Ureter (tissue), 1 donor: ENCODE measurements around the gene DGKE. TPM values are rescaled to one million over a fixed set of nuclear protein-coding genes. Genes with fewer than 3 reads are reported as not detected.
A peak's percentile ranks its signal among the peaks of the same experiment; 100 is the strongest.

ENCODE experiments used
- DNase-seq: peaks from one replicate; pipeline ENCODE4 v3.0.0-alpha.2; 2020; ENCODE audit warnings: low spot score
- total RNA-seq: library from RNA; stranded (reverse); gene quantifications from one replicate; pipeline ENCODE4 v1.2.4, GENCODE V29; 2023
- donor health status: DM: yes; HTN: yes; CAD: no.

Gene DGKE
- total RNA-seq, 1 donor from 2014 or later, result 15.4 TPM

DNA sequence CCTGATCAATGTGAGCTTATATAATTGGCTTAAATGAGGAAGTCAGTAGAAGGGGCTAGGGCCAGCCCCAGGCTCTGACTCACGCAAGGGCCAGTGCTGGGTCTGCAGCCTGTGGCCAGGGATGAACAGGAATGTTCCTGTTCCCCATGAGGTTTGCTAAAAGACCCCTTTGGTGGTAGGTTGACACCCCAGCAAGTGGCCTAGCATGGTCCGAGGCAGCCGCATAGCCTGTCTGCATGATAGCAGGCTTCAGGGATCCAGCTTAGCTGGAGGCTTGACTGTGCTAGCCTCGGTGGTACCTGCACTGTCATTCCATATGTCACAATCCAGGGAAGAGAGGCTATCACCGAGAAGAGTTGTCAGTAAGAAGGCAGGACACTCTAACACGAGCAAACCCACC, 56.4 kb downstream of the DGKE start:
- DNase-seq, result no peak

DNA sequence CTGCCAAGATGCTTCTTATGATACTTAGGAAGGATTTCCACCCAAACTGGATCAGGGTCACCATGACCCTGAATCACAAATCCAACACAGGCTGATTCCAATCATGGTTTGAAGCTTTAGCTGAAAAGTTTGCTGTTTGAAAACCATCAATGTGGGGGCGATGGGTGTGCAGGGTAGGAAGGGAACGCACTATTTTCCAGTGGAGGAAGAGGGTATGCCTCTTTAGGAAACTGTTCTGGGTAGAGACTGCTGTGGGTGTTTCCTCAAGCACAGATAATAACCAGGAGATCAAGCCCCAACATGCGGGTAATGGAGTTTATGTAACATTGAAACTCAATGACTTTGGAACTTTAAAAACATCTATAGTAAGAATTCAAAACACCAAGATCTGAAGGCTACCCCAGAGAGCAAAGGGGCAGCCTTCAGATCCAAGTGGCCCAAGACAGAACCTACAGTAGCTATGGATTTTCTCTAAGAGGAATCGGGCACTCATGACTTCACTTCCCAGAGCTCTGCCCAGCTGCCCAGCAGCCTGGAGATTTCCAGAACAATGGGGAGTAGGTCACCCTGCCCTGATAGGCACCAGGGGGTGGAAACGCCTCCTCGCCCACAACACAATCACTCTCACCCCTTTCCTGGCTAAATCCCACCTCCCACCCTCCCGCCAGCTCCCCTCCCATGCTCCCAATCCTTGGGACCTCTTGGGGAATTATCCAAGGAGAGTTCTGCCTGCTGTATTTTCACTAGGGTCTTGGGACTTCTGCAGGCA, 57.1 kb downstream of the DGKE start:
- DNase-seq, result no peak

DNA sequence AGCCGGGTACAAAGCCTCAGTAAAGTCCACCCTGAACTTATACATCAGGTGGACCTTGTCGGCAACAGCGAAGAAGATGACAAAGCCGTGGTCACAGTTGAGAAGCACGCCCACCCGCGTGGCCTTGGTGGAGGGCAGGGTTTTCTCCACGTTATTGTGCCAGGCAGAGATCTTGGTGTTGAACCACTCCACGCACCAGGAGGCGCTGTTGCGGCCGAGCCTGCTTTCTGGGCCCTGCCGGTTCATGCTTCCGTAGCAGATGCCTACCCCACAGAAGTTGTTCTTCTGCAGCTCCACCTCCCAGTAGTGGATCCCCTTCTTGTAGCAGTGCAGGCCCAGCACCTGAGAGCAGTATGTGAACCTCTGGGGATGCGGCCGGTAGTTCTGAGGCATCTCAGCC, 57.8 kb downstream of the DGKE start:
- DNase-seq, result no peak

DNA sequence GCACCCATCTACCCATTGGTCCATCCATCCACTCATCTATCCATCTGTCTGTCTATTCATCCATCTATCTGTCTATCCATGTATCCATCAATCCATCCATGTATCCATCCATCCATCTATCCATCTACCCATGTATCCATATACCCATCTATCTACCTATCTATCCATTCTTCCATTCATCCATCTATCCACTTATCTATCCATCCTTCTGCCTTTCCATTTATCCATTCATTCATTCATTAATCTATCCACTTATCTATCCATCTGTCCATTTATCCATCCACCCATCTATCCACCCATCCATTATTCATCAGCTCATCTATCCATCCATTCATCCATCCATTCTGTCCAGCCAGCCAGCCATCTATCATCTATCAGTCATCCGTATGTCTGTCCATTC, 58.4 kb downstream of the DGKE start:
- DNase-seq, result no peak

DNA sequence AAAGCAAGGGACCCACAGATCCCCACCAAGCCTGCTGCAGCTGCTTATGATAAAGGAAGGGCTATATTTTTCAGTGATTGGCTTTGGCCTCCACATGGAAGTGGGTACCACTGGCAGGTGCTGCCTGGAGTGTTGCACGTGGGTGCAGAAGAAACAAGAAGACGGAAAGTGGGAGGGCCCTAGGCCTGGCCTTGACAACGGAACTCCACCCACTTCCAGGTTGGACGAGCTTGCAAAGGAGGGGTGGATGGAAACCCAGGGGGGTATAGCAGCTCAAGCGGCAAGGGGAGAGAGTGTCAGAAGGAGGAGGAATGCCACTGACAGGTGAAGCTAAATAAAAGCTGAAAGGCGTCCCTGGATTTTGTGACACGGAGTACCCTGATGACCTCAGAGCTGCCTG, 59.6 kb downstream of the DGKE start:
- no peak for DNase-seq

DNA sequence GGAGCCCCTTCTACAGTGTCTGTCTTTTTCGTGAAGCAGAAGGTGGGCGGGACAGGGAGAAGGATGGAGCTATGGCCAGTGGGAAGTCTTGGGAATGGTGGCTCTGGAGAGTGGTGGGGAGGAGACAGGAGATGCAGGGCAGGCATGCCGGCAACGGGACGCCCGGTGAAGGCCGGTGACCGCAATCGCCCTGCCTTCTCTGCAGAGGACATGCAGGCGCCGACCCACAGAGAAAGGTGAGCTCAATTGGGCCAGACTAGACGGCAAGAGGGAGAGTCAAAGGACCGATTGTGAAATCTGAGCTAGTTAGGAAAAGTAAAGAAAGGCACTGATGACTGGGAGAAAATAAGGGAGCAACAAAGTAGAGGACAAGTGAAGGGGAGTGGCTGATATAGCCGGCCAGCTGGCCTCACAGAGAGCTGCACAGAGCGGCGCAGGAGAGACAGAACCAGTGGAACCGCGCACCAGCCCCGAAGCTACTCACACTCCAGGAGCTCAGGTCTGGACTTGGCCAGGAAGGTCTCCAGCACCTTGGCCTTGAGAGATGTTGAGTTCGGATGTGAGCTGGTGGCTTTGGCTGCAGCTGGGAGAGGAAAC, 61.0 kb downstream of the DGKE start:
- no peak for DNase-seq

DNA sequence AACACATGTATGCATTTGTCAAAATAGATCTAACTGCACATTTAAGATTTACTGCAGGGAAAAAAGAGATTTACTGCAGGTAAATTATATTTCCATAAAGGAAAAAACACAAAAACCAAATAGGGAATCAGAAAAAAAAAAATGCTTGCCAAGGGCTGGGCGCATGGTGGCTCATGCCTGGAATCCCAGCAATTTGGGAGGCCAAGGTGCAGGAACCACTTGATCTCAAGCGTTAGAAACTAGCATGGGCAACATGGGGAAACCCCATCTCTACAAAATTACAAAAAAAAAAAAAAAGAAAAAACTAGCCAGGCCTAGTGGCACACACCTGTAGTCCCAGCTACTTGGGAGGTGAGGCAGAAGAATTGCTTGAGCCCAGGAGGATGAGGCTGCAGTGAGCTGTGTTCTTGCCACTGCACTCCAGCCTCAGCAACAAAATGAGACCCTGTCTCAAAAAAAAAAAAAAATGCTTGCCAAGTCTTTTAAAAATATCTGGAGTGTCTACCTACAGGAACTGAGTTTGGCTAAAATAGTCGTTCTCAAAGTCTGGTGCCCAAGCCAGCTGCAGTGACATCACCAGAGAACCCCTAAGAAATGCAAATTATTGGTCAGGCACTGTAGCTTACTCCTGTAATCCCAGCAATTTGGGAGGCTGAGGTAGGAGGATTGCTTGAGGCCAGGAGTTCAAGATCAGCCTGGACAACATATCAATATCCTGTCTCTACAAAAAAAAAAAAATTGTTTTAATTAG, 62.4 kb downstream of the DGKE start:
- DNase-seq, result no peak

DNA sequence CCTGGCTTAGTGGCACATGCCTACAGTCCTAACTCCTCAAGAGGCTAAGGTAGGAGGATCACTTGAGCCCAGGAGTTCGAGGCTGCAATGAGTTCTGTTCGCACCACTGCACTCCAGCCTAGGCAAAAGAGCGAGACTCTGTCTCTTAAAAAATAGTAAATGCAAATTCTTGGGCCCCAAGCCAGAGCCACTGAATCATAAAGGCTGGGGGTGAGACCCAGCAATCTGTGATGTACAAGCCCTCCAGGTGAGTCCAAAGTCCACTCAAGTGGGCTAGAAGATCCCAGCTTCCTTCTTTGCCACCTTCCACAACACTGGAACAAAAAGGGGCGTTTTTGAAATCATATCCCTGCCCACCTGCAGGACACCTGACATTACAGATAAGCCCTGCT, 63.0 kb downstream of the DGKE start:
- no peak for DNase-seq

DNA sequence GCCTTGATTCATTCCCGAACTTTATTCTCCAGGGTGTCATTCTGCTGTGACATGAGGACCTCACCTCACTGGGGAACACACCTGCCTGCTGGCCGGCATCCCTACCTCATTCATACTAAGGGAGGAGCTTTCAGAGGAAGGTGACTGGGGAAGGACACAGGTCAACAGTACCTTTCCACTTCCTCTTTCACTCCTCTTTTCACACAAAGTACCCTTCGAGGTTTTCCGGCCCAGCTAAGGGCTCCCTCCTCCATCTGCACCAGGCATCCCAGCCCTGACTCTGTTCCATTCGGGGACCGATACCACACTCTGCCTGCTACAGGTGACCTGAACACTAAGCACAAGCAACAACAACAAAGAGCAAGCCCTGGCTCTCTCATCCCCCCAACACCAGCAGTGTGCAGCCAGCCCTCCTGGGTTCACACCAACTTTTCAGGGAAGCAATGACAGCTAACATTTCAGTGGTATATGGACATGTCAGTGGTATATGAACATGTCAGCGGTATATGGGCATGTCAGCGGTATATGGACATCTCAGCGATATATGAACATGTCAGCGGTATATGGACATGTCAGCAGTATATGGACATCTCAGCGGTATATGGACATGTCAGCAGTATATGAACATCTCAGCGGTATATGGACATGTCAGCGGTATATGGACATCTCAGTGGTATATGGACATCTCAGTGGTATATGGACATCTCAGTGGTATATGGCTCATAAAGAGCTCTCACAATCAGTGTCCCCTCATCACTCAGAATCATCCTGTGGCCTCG, 63.9 kb downstream of the DGKE start:
- DNase-seq, result peak; percentile 34

DNA sequence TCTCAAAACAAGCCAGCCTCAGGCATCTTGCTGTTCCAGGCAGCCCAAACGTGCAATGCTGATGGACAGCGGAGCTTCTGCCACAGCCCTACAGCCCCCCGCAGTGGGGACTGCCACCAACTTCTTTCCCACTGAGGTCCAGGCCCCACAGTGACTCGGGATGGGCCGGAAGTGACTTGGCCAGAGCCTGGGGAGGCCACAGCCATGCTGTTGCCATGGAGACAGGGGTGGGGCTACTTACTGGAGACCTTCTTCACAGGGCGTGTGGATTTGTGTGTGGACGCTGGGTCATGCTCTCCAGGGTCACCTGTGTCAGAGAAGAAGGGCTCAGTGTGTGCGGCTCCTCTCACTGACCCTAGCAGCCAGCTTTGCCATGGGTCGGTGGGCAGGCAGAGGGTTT, 64.9 kb downstream of the DGKE start:
- peak; percentile 31 for DNase-seq

DNA sequence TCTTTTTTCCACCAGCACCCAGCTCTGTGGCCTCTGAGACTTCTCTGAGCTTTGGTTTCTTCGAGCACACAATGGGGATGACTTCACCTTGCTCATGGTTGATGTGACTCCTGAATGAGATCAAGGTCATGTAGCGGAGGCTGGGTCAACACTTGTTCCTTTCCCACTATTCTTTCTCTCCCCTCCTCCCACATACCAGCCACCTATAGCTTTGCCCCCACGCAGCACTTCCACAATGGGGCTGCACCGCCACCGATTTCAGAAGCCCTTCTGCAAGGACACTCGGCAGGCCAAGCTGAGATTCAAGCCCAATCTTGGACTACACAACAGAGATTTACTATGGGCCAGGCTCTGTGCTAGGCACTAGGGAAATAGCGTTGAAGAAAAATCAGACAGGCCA, 65.5 kb downstream of the DGKE start:
- DNase-seq, result peak; percentile 8

DNA sequence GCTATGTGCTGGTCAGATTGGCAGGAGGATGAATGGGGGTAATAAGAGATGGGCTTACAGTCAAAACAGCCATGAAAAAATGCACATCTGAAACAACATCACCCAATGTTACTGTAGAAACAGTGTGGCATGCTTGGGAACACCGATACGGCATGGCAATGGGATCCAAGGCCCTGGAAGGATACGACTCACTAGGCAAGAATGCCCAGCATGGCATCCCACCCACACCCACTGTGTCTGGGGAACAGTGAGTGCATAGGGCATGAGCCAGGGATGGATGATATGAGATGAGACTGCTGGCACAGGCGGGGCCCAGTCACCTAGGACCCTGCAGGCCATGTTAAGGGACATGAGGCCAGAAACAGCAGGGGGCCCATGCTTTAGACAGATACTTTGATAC, 68.4 kb downstream of the DGKE start:
- DNase-seq, result peak; percentile 19

DNA sequence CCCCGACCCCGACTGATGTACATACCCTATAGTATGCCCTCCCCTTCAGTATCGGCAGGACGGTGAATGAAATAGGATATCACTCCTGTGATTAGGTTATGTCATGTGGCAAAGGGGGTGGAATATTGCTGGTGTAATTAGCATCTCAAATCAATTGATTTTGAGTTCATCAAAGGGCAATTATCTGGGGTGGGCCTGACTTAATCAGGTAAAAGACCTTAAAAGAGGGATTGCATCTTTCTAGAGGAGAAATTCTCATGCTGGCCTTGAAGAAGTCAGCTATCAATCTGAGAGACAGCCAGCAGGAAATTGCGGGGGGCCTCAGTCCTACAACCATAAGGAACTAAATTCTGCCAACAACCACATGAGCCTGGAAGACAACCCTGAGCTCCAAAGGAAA, 69.6 kb downstream of the DGKE start:
- peak; percentile 10 for DNase-seq

DNA sequence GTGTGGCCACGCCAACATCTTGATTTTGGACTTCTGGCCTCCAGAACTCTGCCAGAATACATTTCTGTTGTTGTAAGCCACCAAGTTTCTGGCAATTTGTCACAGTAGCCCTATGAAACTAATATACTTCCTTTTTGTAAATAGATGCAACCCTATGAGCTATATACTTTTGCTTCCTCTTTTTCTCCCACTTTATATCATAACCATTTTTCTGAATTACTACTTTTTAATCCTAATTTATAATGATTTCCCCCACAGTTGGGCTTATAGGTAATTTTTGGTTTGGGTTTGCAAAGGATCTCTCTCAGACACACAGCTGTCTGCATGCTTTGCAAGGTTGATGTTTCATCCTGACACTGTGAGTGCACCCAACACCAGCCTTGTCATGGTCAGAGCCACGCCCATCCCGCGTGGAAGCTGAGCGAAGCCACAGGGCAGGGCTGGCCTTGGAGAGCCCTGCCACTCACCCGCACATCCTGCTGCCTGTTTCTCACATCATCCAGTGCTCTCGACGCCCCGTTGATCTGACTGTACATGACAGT, 74.1 kb downstream of the DGKE start:
- DNase-seq, result no peak

DNA sequence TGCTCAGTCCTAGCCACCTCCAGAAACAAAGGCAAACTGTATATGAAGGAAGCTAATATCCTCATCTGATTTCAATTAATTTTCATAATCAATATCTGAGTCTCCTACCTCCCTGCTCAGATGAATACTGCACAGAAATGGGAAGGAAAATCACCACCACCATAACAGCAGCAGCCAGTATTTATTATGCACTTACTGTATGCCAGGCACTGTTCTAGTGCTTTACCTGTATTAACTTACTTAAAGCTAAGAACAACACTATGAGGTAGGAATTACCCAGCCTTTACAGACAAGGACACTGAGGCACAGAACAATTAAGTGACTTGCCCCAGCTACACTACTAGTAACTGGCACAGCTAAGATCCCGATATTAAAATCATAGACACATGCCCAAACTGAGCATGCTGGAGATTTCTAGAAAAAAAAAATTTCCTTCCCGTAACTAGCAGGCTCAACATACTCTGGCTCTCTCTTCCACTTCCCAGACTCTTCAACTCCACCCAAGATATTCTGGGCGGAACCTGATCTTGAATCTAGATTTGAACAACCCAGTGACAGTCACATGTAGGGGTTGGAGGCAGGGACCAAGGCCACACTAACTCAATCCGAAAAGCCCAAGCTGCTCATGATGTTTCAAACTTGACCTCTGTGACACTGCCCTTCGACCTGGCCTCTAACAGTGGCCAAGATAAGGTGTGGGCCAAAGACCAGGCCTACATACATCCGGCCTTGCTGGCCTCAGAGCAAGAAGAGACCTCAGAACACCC, 76.0 kb downstream of the DGKE start:
- no peak for DNase-seq

DNA sequence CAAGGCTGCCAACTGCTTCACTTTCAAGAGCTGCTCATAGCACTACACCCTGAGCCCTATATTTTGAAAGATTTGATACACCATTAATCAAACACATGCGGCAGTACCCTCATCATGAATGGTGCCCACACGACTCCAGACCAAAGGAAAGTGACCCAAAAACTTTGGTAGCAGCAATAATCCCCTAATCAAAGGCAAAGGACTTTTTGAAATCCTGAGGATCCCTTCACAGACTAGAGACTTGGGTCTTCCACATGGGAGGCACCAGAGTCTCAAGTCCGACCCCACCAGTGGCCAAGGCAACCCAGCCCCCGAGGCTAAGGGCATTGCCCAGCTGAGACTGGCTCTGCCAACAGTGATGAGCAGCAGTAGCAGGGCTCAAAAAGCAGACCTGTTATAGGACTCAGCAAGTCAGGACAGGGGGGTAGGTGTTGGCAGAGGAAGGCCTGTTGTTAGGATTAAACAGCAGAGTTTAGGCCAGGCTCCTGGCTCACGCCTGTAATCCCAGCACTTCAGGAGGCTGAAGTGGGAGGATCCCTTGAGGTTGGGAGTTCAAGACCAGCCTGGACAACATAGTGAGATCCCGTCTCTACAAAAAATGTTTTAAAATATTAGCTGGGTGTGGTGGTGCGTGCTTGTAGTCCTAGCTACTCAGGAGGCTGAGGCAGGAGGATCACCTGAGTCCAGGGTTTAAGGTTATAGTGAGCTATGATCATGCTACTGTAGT, 76.7 kb downstream of the DGKE start:
- no peak for DNase-seq

DNA sequence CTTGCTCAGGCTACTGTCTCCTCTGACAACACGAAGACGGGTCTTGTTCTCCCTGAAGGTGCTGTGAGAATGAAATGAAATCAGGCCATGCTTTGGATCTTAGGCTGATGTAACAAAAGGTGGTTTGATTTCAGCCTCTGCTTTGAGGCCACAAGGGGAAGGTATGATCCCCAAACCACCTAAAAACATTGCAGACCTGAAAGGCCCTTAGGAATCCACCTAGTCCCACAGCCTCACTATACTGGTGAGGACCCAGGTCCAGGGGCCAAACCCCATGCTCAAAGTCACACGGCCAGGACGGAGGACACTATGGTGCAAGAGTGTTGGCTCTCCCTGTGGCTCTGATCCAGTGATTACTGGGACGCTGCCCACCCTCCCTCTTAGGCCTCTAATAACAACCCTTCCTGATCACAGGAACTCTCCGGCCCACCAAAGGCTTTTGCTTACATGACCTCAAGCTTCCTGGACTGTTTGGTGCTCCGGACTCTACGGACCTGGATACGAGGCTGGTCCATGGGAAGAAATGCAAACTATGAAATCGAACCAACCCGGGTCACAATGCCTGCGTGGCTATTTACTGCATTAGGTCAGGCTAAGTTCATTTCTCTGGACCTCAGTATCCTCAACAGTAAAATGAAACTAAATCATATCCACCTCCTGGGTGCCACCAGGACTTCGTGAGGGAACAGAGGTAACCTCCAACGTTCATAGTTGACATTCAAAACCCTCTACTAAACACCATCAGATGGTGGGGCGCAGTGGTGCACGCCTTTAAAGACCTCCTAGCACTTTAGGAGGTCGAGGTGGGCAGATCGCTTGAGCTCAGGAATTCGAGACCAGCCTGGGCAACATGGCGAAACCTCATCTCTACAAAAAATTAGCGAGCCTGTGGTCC, 78.4 kb downstream of the DGKE start:
- DNase-seq, result peak; percentile 65

DNA sequence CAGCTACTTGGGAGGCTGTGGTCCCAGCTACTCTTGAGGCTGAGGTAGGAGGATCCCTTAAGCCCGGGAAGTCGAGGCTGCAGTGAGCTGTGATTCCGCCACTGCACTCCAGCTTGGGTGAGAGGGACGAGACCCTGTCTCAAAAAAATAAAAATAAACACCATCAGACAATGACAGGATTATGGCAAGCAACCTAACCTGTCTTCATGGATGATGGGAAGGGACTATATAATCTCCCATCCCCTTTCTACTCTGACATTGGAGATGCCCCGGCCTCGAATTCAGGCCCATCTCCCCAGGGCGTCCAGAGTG, 79.0 kb downstream of the DGKE start:
- no peak for DNase-seq

DNA sequence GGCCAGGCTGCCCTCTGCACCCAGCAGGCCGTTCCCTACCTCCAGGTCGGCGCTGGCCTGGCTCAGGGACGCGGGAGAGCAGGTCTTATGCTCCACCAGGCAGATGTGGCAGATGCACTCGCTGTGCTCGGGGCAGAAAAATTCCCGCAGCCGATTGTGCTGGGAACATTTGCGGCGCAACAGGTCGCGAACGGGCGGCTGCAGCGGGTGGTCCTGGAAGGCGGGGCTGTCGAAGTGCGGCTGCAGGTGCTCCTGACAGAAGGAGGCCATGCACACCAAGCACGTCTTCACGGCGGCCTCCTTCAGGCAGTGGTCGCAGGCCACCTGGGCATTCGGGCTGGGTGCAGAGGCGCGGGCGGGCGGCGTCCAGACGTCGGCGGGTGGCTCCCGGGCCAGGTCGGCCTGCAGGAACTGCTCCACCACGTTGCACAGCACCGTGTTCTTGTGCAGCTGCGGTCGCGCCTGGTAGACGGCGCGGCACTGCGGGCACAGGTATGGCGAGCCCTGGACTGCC, 79.5 kb downstream of the DGKE start:
- DNase-seq, result no peak
